Erythroblast (primary cell): Measurements from ENCODE around the gene JPH2.

ENCODE experiments used
- GATA1 ChIP-seq: IDR thresholded peaks from 2 replicates; pipeline ENCODE4 v1.6.1; 2011; ENCODE audit warnings: low read depth, mild to moderate bottlenecking, control low read depth, low read length, moderate library complexity
- POLR2A ChIP-seq: IDR thresholded peaks from 2 replicates; pipeline ENCODE4 v1.6.1; 2011; ENCODE audit warnings: mild to moderate bottlenecking, low read length

- TF ChIP-seq POLR2A (no peak), GATA1 (no peak)
Measured at GRCh38 chr20:44145131-44145775, 41.7 kb downstream of the JPH2 start.
